HG03108 (cell line): ENCODE measurements around the gene DDIT3.
"Not testable (repeated sequence)": the region's sequence is repeated elsewhere in the genome, so short reads cannot be mapped to it uniquely, and the experiment has no call there.

Source experiments
- ATAC-seq: cut with Tn5 transposase; IDR thresholded peaks from one replicate; pipeline ENCODE4 v1.9.1; 2021; ENCODE audit warnings: moderate library complexity; ENCODE audit not compliant: unreplicated experiment

The DDIT3 gene

DNA sequence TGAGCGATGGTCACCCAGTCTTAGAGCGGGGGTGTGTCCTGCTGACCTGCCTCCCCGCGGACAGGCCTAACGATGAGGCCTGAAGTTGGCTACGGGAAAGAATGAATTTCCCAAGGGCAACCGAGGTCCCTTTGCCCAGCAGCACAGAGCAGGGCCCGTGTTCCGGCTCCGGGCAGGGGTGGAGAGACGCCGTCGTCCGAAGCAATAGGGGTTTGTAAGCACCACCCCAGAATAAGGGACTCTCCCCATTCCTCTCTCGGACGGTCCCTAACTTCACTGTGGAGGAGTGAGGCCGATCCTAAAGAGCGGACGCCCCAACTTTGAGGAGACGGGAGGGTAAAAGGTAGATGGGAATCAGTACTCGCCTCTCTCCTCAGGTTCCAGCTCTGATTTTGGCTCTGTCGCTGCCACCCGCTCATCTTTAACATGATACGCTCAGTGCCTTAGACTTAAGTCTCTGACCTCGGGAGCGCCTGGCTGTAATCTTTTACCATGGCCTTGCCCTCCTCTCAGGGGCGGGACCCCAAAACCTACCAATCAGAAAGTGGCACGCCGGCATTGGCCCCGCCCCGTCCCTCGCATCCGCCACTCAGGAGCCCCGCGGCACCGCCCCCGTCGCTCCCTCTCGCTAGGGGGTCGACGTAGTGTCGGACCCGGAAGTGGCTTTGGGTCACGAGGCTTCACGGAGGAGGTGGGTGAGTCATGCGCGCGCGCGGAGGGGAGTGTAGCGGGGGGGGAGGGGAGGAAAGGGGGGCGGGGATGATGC, at the start of gene DDIT3:
TSS of gene DDIT3 (minus strand) at position 462 of the 766 bp plus-strand sequence. CDS start 3,108 bp downstream, outside the sequence.
- peak; percentile 67 for ATAC-seq

- ATAC-seq = no peak
These were observed 49.5 kb upstream of the DDIT3 start for GRCh38 chr12:57569858-57570257.

- no peak for ATAC-seq
These were observed 48.5 kb upstream of the DDIT3 start for GRCh38 chr12:57568838-57569237.

GRCh38 chr12:57564178-57564740, 43.9 kb upstream of the DDIT3 start:
- no peak for ATAC-seq

DNA sequence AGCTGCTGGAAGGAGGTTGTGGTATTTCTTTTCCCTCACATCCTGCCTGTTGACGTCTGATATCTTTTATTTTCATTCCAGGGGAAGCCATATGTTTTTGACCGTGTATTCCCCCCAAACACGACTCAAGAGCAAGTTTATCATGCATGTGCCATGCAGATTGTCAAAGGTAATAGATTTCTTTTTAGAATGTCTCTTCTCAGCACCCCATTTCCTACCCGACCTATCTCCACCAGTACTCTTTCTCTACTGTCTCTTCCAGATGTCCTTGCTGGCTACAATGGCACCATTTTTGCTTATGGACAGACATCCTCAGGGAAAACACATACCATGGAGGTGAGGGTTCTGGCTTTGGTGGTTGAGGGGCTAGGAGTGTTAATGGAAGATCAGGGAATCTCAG, 43.0 kb upstream of the DDIT3 start:
- no peak for ATAC-seq

DNA sequence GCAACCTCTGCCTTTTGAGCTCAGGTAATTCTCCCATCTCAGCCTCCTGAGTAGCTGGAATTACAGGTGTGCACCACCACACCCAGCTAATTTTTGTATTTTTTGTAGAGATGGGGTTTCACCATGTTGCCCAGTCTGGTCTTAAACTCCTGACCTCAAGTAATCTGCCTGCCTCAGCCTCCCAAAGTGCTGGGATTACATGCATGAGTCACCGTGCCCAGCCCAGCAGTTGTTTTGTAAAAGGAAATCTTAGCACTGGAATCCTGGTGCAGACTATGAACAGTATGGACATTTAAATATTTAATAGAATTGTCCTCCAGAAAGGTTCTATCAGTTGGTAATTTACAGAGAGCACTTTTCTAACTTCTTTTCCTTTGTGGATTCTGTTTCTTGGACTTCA, 40.8 kb upstream of the DDIT3 start:
- ATAC-seq = not testable (repeated sequence)

DNA sequence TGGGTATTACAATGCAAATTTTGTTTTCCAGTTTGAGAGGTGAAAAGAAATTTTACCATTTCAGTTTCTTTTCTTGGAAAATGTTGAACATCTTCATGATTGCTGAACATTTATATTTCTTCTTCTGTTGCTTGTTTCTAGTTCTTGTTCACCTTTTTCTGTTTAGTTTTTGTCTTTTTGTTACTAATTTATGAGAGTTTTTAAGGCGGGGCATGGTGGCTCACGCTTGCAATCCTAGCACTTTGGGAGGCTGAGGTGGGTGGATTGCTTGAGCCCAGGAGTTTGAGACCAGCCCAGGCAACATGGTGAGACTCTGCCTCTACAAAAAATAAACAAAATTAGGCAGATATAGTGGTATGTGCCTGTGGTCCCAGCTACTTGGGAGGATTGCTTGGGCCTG, 40.2 kb upstream of the DDIT3 start:
- no peak for ATAC-seq

DNA sequence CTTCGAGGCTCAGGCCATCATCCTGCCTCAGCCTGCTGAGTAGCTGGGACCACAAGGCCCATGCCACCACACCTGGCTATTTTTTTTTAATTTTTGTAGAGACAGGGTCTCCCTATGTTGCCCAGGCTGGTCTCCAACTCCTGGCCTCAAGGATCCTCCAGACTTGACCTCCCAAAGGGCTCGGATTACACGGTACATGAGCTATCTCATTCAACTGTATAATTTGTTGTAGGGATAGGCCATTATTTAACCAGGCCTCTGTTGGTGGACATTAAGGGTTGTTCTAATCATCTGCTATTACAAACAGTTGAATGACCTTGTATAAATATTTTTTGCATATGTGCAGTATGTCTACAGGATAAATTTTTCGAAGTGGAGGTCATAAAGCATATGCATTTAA, 38.5 kb upstream of the DDIT3 start:
- no peak for ATAC-seq

DNA sequence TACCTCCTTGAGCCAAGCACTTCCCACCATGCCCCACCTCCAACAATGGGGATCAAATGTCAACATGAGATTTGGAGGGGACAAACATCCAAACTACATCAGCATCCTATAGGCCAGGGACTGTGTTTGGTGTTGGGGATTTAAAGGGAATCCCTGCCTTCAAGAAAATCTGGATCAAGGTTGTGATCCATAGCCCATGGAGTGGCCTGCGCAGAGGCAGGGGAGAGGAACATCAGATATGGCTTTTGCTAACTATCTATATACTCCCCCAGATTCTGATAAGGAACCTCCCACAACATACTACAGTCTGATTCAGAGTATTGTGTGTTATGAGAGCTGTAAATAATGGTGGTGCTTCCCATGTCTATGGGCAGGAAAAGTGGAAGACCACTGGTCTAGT, 34.6 kb upstream of the DDIT3 start:
- no peak for ATAC-seq

DNA sequence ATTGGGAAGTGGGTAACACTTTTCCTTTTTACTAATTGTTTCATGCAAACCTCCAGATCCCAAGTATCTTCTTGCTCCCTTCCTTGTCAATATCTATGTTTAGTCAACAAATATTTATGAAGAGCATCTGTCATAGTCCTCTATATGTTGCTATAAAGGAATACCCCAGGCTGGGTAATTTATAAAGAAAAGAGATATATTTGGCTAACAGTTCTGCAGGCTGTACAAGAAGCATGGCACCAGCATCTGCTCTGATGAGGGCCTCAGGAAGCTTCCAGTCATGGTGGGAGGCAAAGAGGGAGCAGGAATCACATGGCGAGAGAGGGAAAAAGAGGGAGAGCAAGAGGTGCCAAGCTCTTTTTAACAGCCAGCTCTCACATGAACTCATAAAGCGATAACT, 34.1 kb upstream of the DDIT3 start:
- ATAC-seq = no peak

- no peak for ATAC-seq
These were observed 33.3 kb upstream of the DDIT3 start for GRCh38 chr12:57553343-57554202.

DNA sequence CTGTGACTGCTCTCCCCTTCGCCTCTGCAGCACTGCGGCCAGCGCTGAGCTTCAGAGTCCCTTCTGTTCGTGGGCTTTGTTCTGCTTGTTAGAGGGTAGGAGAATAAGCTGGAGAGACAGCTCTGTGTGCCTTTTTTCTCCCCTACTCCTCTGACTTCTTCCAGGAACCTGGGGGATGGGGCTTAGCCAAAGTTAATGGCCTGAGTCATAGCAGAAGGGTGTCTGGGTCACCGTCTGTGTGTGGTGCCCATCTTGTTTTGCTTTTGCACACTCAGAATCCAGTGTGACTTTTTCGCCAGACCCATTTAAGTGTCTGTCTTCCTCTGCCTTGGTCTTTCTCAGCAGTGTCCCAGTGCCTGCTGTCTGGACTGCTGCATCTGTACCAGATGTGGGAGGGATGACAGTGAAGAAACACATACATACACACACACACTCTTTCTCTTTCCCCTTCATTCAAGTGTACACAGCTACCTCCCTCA, 32.6 kb upstream of the DDIT3 start:
- no peak for ATAC-seq

DNA sequence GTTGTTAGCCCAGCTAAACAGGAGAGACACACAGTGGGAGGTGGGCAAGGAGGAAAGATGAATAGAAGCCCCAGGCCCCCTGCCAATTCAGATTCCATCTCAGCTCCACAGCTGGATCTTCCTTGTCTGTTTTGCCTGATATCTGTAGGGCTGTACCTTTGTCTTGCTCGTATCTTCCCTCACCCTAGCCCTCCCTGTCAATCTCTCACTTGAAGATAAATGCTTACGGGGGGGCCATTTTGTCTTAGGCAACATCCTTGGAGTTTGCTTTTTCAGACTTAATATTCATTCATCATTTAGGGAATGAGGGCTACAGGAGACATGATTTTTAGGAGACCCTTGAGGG, 32.0 kb upstream of the DDIT3 start:
- ATAC-seq = no peak

- ATAC-seq = no peak
These were observed 31.5 kb upstream of the DDIT3 start for GRCh38 chr12:57551637-57552305.

DNA sequence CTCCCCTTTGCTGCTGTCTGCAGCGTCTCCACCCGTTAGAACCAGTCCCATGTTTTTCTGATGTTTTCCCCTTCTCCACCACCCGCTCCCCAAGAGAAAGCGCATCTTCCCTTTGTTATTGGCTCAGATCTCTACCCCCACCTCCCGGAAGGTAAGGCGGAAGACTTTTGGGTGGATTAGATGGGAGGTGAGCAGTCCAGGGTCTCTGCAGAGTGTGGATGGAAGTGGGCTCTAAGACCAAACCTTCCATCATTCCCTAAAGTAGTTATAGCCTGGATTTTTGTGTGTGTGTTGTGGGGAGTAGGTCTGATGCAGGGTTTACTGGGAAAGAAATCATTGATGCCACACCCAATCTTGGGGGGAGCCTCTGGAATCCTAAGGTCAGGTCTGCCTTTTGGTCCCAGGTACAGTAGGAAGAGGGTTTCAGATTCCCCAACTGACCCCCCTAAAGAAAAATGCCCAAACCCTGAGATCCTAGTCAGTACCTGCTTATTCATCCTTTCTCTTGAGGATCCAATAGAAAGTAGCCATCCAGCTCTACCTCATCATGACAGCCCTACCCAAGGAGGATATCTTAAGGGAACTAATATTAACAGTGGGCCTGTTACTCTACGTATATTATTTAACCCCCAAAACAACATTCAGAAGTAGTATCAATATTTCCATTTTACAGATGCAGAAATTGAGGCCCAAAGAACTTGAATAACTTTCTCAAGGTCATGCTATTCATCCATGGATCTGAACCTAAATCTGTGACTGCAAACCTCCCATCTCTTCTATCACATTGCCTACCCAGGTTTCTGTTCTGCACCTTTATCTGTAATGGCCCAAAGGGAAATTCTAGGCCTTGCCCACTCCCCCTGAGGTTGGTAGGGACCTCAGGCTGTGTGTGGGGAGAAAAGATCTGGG, 30.6 kb upstream of the DDIT3 start:
- ATAC-seq = no peak

GRCh38 chr12:57549909-57550640, 29.8 kb upstream of the DDIT3 start, which contains the start of gene KIF5A:
TSS of gene KIF5A (plus strand) at chr12:57550044. CDS start at chr12:57550272, 228 bp downstream.
- ATAC-seq = no peak

DNA sequence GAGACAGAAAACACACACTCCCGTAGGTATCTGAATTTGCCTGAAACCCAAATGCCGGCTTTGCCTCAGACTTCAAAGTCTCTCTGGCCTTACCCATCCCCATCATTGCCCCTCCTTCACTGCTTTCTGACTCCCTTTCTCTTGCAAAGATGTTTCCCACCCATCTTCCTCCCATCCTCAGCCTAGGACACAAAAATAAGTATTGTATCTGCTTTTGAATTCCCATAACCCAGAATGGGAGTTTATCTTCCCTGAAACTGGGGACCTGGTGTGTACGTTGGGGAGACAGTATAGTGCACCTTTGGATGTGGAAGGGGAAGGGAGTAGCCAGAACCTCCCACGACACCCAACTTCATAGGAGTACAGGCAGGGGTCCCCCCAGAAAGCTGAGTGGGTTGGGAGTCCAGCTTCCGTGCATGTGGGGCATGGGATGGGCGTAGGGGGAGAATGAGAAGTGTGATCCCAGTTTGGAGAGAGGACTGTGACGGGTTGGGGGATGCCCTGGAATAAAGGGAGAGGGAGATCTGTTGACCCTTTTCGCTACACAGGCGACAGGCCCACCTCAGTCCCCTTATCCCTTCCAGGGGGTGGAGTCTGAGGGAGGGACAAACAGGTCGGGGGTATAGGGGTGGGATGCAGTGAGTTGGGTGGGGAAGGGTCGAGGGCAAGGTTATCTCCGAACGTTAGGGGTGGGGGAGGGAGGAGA, 29.0 kb upstream of the DDIT3 start:
- no peak for ATAC-seq

DNA sequence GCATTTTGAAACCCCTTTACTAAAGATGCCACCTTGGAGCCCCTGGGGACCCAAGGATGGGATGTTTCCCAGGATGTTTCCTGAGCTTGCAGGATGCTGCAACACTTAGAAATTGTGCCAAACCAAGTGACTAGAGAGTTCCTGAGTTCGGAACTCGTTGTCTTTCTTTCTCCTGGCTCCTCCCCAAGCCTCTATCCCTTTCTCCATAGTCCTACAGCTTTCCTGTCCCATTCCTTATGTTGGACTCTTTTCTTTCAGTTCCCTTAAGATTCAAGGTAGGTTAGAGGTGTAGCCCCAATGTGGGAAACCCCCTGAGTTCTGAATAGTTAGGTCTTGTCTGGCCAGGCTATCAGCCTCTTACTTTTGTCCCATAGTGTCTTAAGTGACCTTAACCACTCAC, 28.2 kb upstream of the DDIT3 start:
- no peak for ATAC-seq

GRCh38 chr12:57548013-57548315, 27.6 kb upstream of the DDIT3 start:
- ATAC-seq = no peak
